ENCODE measurements around the gene BCR.

Gene BCR

GRCh38 chr22:23150762-23151161 is 29.5 kb upstream of the BCR start:
- no peaks in the 10 kb centered on the region for H3K27me3 ChIP-seq (ENCODE audit: insufficient read depth, poor library complexity, severe bottlenecking)
- H3K4me3 ChIP-seq (ENCODE audit: severe bottlenecking): no peak overlapping the region
- no peaks in the 10 kb centered on the region for H3K36me3 ChIP-seq (ENCODE audit: low read depth)
- ATAC-seq (ENCODE audit: low read depth) (no peak), DNase-seq (ENCODE audit: low spot score) (no peak)
- H3K4me1 ChIP-seq (ENCODE audit: insufficient read depth, poor library complexity, severe bottlenecking): peaks cover 8% of the 10 kb centered on the region
- peaks cover 9% of the 10 kb centered on the region for H3K9me3 ChIP-seq (ENCODE audit: severe bottlenecking)
- no peak overlapping the region for H3K27ac ChIP-seq (ENCODE audit: poor library complexity, severe bottlenecking)
- TF ChIP-seq CTCF (IDR thresholded peaks at IDR 0.05; ENCODE audit: poor library complexity, severe bottlenecking): no peak

- Histone ChIP-seq H3K4me3 (ENCODE audit: severe bottlenecking) (no peak overlapping the region), H3K36me3 (ENCODE audit: low read depth) (no peaks in the 10 kb centered on the region), H3K9me3 (ENCODE audit: severe bottlenecking) (peaks cover 4% of the 10 kb centered on the region), H3K4me1 (ENCODE audit: insufficient read depth, poor library complexity, severe bottlenecking) (peaks cover 8% of the 10 kb centered on the region), H3K27ac (ENCODE audit: poor library complexity, severe bottlenecking) (no peak overlapping the region), H3K27me3 (ENCODE audit: insufficient read depth, poor library complexity, severe bottlenecking) (no peaks in the 10 kb centered on the region)
- ATAC-seq (ENCODE audit: low read depth) (peak; percentile 59), DNase-seq (ENCODE audit: low spot score) (no peak)
- no peak for TF ChIP-seq CTCF (IDR thresholded peaks at IDR 0.05; ENCODE audit: poor library complexity, severe bottlenecking)
Observed at GRCh38 chr22:23151827-23152226, 28.5 kb upstream of the BCR start.

GRCh38 chr22:23152238-23153114 is 27.8 kb upstream of the BCR start:
- ATAC-seq (ENCODE audit: low read depth) (no peak; the same call in 2 of the 3 replicates), DNase-seq (ENCODE audit: low spot score) (no peak)
- H3K27ac ChIP-seq (ENCODE audit: poor library complexity, severe bottlenecking): no peak overlapping the region
- H3K9me3 ChIP-seq (ENCODE audit: severe bottlenecking): peaks cover 4% of the 10 kb centered on the region
- no peak for TF ChIP-seq CTCF (IDR thresholded peaks at IDR 0.05; ENCODE audit: poor library complexity, severe bottlenecking)
- H3K36me3 ChIP-seq (ENCODE audit: low read depth): no peaks in the 10 kb centered on the region
- H3K27me3 ChIP-seq (ENCODE audit: insufficient read depth, poor library complexity, severe bottlenecking): no peaks in the 10 kb centered on the region
- peaks cover 5% of the 10 kb centered on the region for H3K4me1 ChIP-seq (ENCODE audit: insufficient read depth, poor library complexity, severe bottlenecking)
- H3K4me3 ChIP-seq (ENCODE audit: severe bottlenecking): no peak overlapping the region

GRCh38 chr22:23153994-23154393 is 26.3 kb upstream of the BCR start:
- Histone ChIP-seq H3K27ac (ENCODE audit: poor library complexity, severe bottlenecking) (no peak overlapping the region), H3K9me3 (ENCODE audit: severe bottlenecking) (peaks cover 11% of the 10 kb centered on the region), H3K4me1 (ENCODE audit: insufficient read depth, poor library complexity, severe bottlenecking) (peaks cover 4% of the 10 kb centered on the region), H3K27me3 (ENCODE audit: insufficient read depth, poor library complexity, severe bottlenecking) (no peaks in the 10 kb centered on the region), H3K36me3 (ENCODE audit: low read depth) (no peaks in the 10 kb centered on the region), H3K4me3 (ENCODE audit: severe bottlenecking) (no peak overlapping the region)
- no peak for TF ChIP-seq CTCF (IDR thresholded peaks at IDR 0.05; ENCODE audit: poor library complexity, severe bottlenecking)
- DNase-seq (ENCODE audit: low spot score): no peak
- ATAC-seq (ENCODE audit: low read depth): no peak

- Histone ChIP-seq H3K27me3 (ENCODE audit: insufficient read depth, poor library complexity, severe bottlenecking) (no peaks in the 10 kb centered on the region), H3K9me3 (ENCODE audit: severe bottlenecking) (peaks cover 11% of the 10 kb centered on the region), H3K4me3 (ENCODE audit: severe bottlenecking) (no peak overlapping the region), H3K4me1 (ENCODE audit: insufficient read depth, poor library complexity, severe bottlenecking) (peaks cover 4% of the 10 kb centered on the region), H3K27ac (ENCODE audit: poor library complexity, severe bottlenecking) (no peak overlapping the region), H3K36me3 (ENCODE audit: low read depth) (no peaks in the 10 kb centered on the region)
- ATAC-seq (ENCODE audit: low read depth) (no peak), DNase-seq (ENCODE audit: low spot score) (no peak)
- no peak for TF ChIP-seq CTCF (IDR thresholded peaks at IDR 0.05; ENCODE audit: poor library complexity, severe bottlenecking)
Observed at GRCh38 chr22:23154461-23154860, 25.8 kb upstream of the BCR start.
